DOHH2 (cell line): ENCODE data around the gene KRT73.
A peak's percentile ranks its signal among the peaks of the same experiment; 100 is the strongest.

Experiments used
- H3F3A ChIP-seq: fragments of 200-600 bp; sonication (generic), shearing (Covaris generic); 2 replicates; pipeline ENCODE4 v1.6.0; 2016; ENCODE audit warnings: antibody characterized with exemption, mild to moderate bottlenecking; ENCODE audit not compliant: control insufficient read depth, insufficient read depth
- H3K27ac ChIP-seq: fragments of 200-600 bp; sonication (generic); 2 replicates; pipeline ENCODE4 v1.5.1; 2014; ENCODE audit warnings: low read depth, mild to moderate bottlenecking, low read length, moderate library complexity
- H3K27me3 ChIP-seq: fragments of 200-600 bp; sonication (generic); 2 replicates; pipeline ENCODE4 v1.6.1; 2014; ENCODE audit warnings: mild to moderate bottlenecking, low read length, mixed read lengths; ENCODE audit not compliant: control insufficient read depth
- H3K36me3 ChIP-seq: fragments of 200-600 bp; sonication (generic); 2 replicates; pipeline ENCODE4 v1.6.1; 2014; ENCODE audit warnings: mild to moderate bottlenecking, low read length, moderate library complexity, mixed read lengths; ENCODE audit not compliant: control insufficient read depth
- H3K4me1 ChIP-seq: fragments of 200-600 bp; sonication (generic); 2 replicates; pipeline ENCODE4 v1.6.1; 2014; ENCODE audit warnings: mild to moderate bottlenecking, low read length, mixed read lengths; ENCODE audit not compliant: control insufficient read depth
- H3K4me2 ChIP-seq: fragments of 200-600 bp; sonication (generic); 2 replicates; pipeline ENCODE4 v1.6.0; 2014; ENCODE audit warnings: mild to moderate bottlenecking, low read length, moderate library complexity
- H3K4me3 ChIP-seq: fragments of 200-600 bp; sonication (generic); 2 replicates; pipeline ENCODE4 v1.5.1; 2014; ENCODE audit warnings: mild to moderate bottlenecking, low read length, mixed read lengths
- H3K79me2 ChIP-seq: fragments of 200-600 bp; sonication (generic); 2 replicates; pipeline ENCODE4 v1.6.1; 2014; ENCODE audit warnings: mild to moderate bottlenecking, low read length, mixed read lengths; ENCODE audit not compliant: control insufficient read depth
- H3K9me2 ChIP-seq: fragments of 200-600 bp; sonication (generic); replicated peaks from 2 replicates; pipeline ENCODE4 v1.6.1; 2014; ENCODE audit warnings: mild to moderate bottlenecking, low read length, mixed read lengths; ENCODE audit not compliant: control insufficient read depth
- H3K9me3 ChIP-seq: fragments of 200-600 bp; sonication (generic); 2 replicates; pipeline ENCODE4 v1.6.1; 2014; ENCODE audit warnings: antibody characterized with exemption, low read length, mixed read lengths; ENCODE audit not compliant: control insufficient read depth, insufficient read depth
- H4K20me1 ChIP-seq: fragments of 200-600 bp; sonication (generic); 2 replicates; pipeline ENCODE4 v1.6.0; 2014; ENCODE audit warnings: low read depth, mild to moderate bottlenecking, antibody characterized with exemption, low read length, moderate library complexity; ENCODE audit not compliant: control insufficient read depth, insufficient read depth
- CTCF ChIP-seq: fragments of 200-600 bp; sonication (generic); IDR thresholded peaks from one replicate; pipeline ENCODE4 v1.5.1; 2014; ENCODE audit warnings: antibody characterized with exemption, mild to moderate bottlenecking, low read depth, low read length; ENCODE audit not compliant: poor library complexity, severe bottlenecking
- EZH2phosphoT487 ChIP-seq: fragments of 200-600 bp; sonication (generic); IDR thresholded peaks from 2 replicates; pipeline ENCODE4 v1.6.1; 2017; ENCODE audit warnings: borderline replicate concordance, mild to moderate bottlenecking, antibody characterized with exemption, low read length, moderate library complexity, mixed read lengths

The KRT73 gene

GRCh38 chr12:52584156-52584682 is 34.1 kb downstream of the KRT73 start:
- H3K27ac ChIP-seq, result no peak overlapping the region
- TF ChIP-seq CTCF (no peak), EZH2phosphoT487 (no peak)
- H3K4me3 ChIP-seq, result no peak overlapping the region

GRCh38 chr12:52582971-52583456 is 35.3 kb downstream of the KRT73 start:
- Histone ChIP-seq H3K4me3 (no peak overlapping the region), H3F3A (no peaks in the 10 kb centered on the region), H3K36me3 (no peaks in the 10 kb centered on the region), H3K79me2 (no peaks in the 10 kb centered on the region), H3K9me3 (no peaks in the 10 kb centered on the region), H3K4me1 (no peaks in the 10 kb centered on the region), H3K27ac (no peak overlapping the region), H3K27me3 (peaks cover 3% of the 10 kb centered on the region), H4K20me1 (no peaks in the 10 kb centered on the region), H3K9me2 (no peaks in the 10 kb centered on the region), H3K4me2 (no peak overlapping the region)
- TF ChIP-seq EZH2phosphoT487 (no peak), CTCF (peak; percentile 57)

More at GRCh38 chr12:52584156-52584682, 34.1 kb downstream of the KRT73 start:
- Histone ChIP-seq H3K9me2 (no peaks in the 10 kb centered on the region), H4K20me1 (no peaks in the 10 kb centered on the region), H3K27me3 (no peaks in the 10 kb centered on the region; the same call in 1 of the 2 replicates), H3F3A (no peaks in the 10 kb centered on the region), H3K79me2 (no peaks in the 10 kb centered on the region), H3K36me3 (no peaks in the 10 kb centered on the region), H3K9me3 (no peaks in the 10 kb centered on the region), H3K4me1 (no peaks in the 10 kb centered on the region), H3K4me2 (no peak overlapping the region)

GRCh38 chr12:52582486-52582885 is 35.9 kb downstream of the KRT73 start:
- TF ChIP-seq EZH2phosphoT487 (no peak), CTCF (no peak)
- Histone ChIP-seq H3K4me3 (no peak overlapping the region), H3K4me1 (no peaks in the 10 kb centered on the region), H3K36me3 (no peaks in the 10 kb centered on the region), H3K9me3 (no peaks in the 10 kb centered on the region), H3F3A (no peaks in the 10 kb centered on the region), H3K9me2 (no peaks in the 10 kb centered on the region), H3K4me2 (no peak overlapping the region), H3K79me2 (no peaks in the 10 kb centered on the region), H3K27ac (no peak overlapping the region), H3K27me3 (peaks cover 6% of the 10 kb centered on the region), H4K20me1 (no peaks in the 10 kb centered on the region)
